ENCODE data around the gene MRPL10.
"Not testable (repeated sequence)": the region's sequence is repeated elsewhere in the genome, so short reads cannot be mapped to it uniquely, and the experiment has no call there.

Gene MRPL10

DNA sequence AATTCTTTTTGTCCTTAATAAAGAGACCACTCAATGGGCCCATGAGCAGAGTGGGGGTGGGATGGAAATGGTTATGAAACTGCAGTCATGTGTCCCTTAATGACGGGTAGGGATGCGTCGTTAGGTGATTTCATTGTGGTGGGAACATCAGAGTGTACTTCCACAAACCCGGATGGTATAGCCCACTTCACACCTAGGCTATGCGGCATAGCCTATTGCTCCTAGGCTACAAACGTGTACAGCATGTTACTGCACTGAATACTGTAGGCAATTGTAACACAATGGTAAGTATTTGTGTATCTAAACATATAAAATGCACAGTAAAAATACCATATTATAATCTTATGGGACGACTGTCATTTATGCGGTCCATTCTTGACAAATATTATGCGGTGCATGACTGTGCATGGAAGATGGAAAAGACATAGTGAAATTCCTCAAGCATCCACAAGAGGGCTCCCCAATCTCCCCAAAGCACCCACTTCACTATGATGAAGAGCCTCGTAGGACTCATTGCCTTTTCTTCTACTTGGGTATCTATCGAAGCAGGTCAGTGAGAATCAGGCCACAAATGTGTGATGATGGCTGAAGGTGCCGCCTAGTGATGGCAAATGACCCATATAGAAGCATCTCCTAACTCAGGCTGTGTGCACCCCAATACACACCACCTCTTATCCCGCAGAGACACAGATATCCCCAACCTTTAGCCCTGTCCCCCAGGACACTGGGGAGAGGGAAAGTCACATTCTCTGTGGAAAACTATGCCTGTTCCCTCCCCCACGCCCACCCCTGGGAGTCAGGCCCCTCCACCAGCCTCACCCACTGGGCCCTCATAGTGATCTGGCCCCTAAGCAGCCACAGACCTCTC lies 54.8 kb downstream of the MRPL10 start:
- ChIA-PET POLR2A (no interaction called here), CTCF (interaction anchor here (0.8 to 1.6 kb wide), 9 partner anchors 9 to 111 kb away, joined by 3 to 6 read pairs (median 4); partner anchors contain the start of gene TBX21)
- TF ChIP-seq, protein P1, sequence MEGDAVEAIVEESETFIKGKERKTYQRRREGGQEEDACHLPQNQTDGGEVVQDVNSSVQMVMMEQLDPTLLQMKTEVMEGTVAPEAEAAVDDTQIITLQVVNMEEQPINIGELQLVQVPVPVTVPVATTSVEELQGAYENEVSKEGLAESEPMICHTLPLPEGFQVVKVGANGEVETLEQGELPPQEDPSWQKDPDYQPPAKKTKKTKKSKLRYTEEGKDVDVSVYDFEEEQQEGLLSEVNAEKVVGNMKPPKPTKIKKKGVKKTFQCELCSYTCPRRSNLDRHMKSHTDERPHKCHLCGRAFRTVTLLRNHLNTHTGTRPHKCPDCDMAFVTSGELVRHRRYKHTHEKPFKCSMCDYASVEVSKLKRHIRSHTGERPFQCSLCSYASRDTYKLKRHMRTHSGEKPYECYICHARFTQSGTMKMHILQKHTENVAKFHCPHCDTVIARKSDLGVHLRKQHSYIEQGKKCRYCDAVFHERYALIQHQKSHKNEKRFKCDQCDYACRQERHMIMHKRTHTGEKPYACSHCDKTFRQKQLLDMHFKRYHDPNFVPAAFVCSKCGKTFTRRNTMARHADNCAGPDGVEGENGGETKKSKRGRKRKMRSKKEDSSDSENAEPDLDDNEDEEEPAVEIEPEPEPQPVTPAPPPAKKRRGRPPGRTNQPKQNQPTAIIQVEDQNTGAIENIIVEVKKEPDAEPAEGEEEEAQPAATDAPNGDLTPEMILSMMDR (IDR thresholded peaks at IDR 0.05; ENCODE audit: control extremely low read depth, extremely low read depth, low read depth, missing control alignments): peak; percentile 63
- peak; percentile 73 for DNase-seq (ENCODE audit: extremely low spot score)

DNA sequence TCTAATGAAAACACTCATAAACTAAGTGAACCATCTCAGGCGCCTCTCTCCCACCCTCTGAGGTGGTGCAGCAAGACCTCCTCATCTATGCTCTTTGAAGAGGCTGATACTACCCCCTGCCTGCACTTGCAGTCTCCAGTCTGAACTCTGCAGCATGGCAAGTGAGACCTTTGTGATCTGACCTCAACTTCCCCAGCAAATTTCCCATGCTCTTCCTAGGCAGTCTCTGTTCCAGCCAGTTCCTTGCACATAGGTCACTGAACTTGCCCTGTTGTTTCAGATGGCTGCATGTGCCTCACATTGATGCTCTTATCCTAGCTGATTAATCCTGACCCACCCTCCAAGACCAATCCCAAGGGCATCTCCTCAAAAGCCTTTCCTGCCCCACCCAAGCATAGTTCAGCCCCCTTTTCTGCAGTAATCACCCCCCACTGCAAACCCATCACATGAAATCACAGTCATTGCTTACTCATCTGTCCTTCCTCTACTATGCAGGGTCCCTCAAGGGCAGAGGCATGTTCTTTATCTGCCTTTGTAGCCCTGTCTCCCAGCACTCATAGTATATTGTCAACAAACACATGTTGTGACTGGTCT lies 56.3 kb downstream of the MRPL10 start:
- TF ChIP-seq, protein P1 (IDR thresholded peaks at IDR 0.05; ENCODE audit: control extremely low read depth, extremely low read depth, low read depth, missing control alignments): no peak
- no peak for DNase-seq (ENCODE audit: extremely low spot score)
- POLR2A ChIA-PET: no interaction called here
- CTCF ChIA-PET: interaction anchor here (1.1 to 1.5 kb wide), 4 partner anchors 10 to 74 kb away, joined by 4 to 6 read pairs (median 4); no protein-coding TSS in a partner anchor

DNA sequence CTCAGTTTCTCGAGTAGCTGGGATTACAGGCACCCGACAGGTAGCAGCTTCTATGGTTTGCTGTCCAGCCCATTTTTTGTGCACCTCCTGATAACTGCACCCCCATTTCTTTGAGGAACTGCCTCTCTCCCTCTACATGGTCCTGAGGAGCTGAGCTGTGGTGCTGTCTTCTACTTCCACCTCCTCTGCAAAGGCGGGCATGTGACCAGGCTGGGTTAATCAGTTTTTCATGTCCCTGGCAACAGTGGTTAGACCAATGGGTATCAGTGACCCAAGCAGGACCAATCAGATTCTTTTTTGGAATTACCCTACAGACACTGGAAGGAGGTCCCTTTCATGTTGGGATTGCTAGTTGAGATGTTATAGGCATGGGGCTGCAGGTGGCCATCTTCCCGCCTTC lies 57.0 kb downstream of the MRPL10 start:
- TF ChIP-seq, protein P1 (IDR thresholded peaks at IDR 0.05; ENCODE audit: control extremely low read depth, extremely low read depth, low read depth, missing control alignments): no peak
- DNase-seq (ENCODE audit: extremely low spot score): no peak
- ChIA-PET CTCF (interaction anchor here (0.8 to 1.3 kb wide), 3 partner anchors 19 to 109 kb away, joined by 3 read pairs; no protein-coding TSS in a partner anchor), POLR2A (no interaction called here)

DNA sequence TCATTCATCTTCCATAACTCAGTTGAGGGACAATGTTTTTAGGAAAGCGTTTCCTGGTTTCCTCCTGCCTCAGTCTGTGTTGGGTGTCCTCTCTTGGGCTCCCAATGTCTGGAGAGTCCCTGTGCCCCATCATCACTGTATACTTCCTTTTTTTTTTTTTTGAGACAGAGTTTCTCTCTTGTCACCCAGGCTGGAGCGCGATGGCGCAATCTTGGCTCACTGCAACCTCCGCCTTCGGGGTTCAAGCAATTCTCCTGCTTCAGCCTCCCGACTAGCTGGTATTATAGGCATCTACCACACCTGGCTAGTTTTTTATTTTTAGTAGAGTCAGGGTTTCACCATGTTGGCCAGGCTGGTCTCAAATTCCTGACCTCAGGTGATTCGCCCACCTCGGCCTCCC lies 57.7 kb downstream of the MRPL10 start:
- CTCF ChIA-PET: interaction anchor here (0.6 to 1.7 kb wide), 6 partner anchors 11 to 216 kb away, joined by 3 to 7 read pairs (median 3); no protein-coding TSS in a partner anchor
- POLR2A ChIA-PET; DNase-seq (ENCODE audit: extremely low spot score): not testable (repeated sequence)

Data from GM10248 (cell line).